B cell (primary cell): Measurements from ENCODE around the gene ADGRL2. TPM values are rescaled to one million over a fixed set of nuclear protein-coding genes. Genes with fewer than 3 reads are reported as not detected.
A peak's percentile ranks its signal among the peaks of the same experiment; 100 is the strongest.

ENCODE experiments used
- ATAC-seq: fragments of 200-7000 bp; cut with Tn5 transposase; one replicate; pipeline ENCODE4 v1.10.0; 2021; ENCODE audit warnings: low read depth, mild to moderate bottlenecking, moderate number of reproducible peaks, moderate library complexity
- CTCF ChIA-PET: fragments of 350-600 bp; sonication (Branson Sonifier 250); formaldehyde crosslinking; loops from one replicate; lab custom pipeline; 2021; ENCODE audit warnings: antibody characterized with exemption, inconsistent platforms; lab: Charles Lee
- POLR2A ChIA-PET: fragments of 350-600 bp; sonication (Branson Sonifier 250); formaldehyde crosslinking; loops from one replicate; lab custom pipeline; 2021; ENCODE audit warnings: antibody characterized with exemption; lab: Charles Lee
- DNase-seq: peaks from one replicate; pipeline ENCODE4 v3.0.0; 2013
- H2AFZ ChIP-seq: 2 replicates; pipeline ENCODE4 v1.6.1; 2012; ENCODE audit warnings: mild to moderate bottlenecking, low read depth, low read length; ENCODE audit not compliant: insufficient read depth, poor library complexity, severe bottlenecking
- H3K27ac ChIP-seq, 2 donors: 1 replicate in 1 of 2; 2 replicates in 1 of 2; pipeline ENCODE4 v1.5.1; 2012 to 2013; ENCODE audit warnings: low read length in 2 of 2, mild to moderate bottlenecking in 2 of 2, moderate library complexity in 1 of 2
- H3K27me3 ChIP-seq, 4 experiments: fragments of 200-600 bp in 1 of 4; sonication (generic) in 1 of 4; replicated peaks in 1 of 4; 1 replicate in 2 of 4; 2 replicates in 2 of 4; pipeline versions ENCODE4 v1.6.1 to v1.7.0; 2013 to 2016; ENCODE audit warnings: low read length in 3 of 4, mild to moderate bottlenecking in 2 of 4, mixed read lengths in 1 of 4, moderate library complexity in 1 of 4; ENCODE audit not compliant: insufficient read depth in 4 of 4, control insufficient read depth in 3 of 4; ENCODE audit errors: control extremely low read depth in 1 of 4
- H3K36me3 ChIP-seq, 2 experiments: replicated peaks in 1 of 2; 1 replicate in 1 of 2; 2 replicates in 1 of 2; pipeline versions ENCODE4 v1.6.1 to v1.7.1; 2013; ENCODE audit warnings: low read length in 1 of 2; ENCODE audit not compliant: insufficient read depth in 2 of 2, control insufficient read depth in 1 of 2; ENCODE audit errors: control extremely low read depth in 1 of 2, extremely low read depth in 1 of 2
- H3K4me1 ChIP-seq, 2 donors: fragments of 200-600 bp in 1 of 2; sonication (generic) in 1 of 2; 1 replicate in 1 of 2; 2 replicates in 1 of 2; pipeline versions ENCODE4 v1.5.1 to v1.6.1; 2013 to 2017; ENCODE audit warnings: low read length in 2 of 2; ENCODE audit not compliant: control insufficient read depth in 2 of 2, insufficient read depth in 2 of 2
- H3K4me2 ChIP-seq: replicated peaks from 2 replicates; pipeline ENCODE3; 2012; ENCODE audit warnings: mild to moderate bottlenecking, low read depth, low read length; ENCODE audit not compliant: poor library complexity, severe bottlenecking
- H3K4me3 ChIP-seq, 5 experiments: fragments of 200-600 bp in 1 of 5; sonication (generic) in 1 of 5; 1 replicate in 3 of 5; 2 replicates in 2 of 5; pipeline versions ENCODE4 v1.5.1 to v1.7.0; 2011 to 2016; ENCODE audit warnings: low read length in 4 of 5, mild to moderate bottlenecking in 4 of 5, low read depth in 2 of 5, control low read depth in 1 of 5, moderate library complexity in 1 of 5; ENCODE audit not compliant: insufficient read depth in 1 of 5; ENCODE audit errors: control extremely low read depth in 1 of 5, extremely low read depth in 1 of 5
- H3K79me2 ChIP-seq: fragments of 200-600 bp; sonication (generic); one replicate; pipeline ENCODE4 v1.6.0; 2016; ENCODE audit warnings: low read length; ENCODE audit not compliant: control insufficient read depth, insufficient read depth
- H3K9ac ChIP-seq: fragments of 200-600 bp; sonication (generic); 2 replicates; pipeline ENCODE4 v1.6.1; 2017; ENCODE audit warnings: mild to moderate bottlenecking, low read length, moderate library complexity
- H3K9me3 ChIP-seq, 3 donors: one replicate each; pipeline versions ENCODE4 v1.6.1 to v1.7.1; 2013; ENCODE audit warnings: low read length in 2 of 3; ENCODE audit not compliant: control insufficient read depth in 2 of 3, insufficient read depth in 1 of 3; ENCODE audit errors: control extremely low read depth in 1 of 3
- H4K20me1 ChIP-seq: 2 replicates; pipeline ENCODE4 v1.6.0; 2012; ENCODE audit warnings: mild to moderate bottlenecking, low read length; ENCODE audit not compliant: insufficient read depth, control insufficient read depth, poor library complexity, severe bottlenecking
- H3K27ac Mint-ChIP-seq: one replicate; pipeline ENCODE4 v1.8.0; 2021; ENCODE audit warnings: mixed read lengths
- H3K27me3 Mint-ChIP-seq: one replicate; pipeline ENCODE4 v1.8.0; 2021; ENCODE audit warnings: mixed read lengths
- H3K4me1 Mint-ChIP-seq: one replicate; pipeline ENCODE4 v1.8.0; 2021; ENCODE audit warnings: mixed read lengths
- H3K4me3 Mint-ChIP-seq: one replicate; pipeline ENCODE4 v1.8.0; 2021; ENCODE audit warnings: mixed read lengths
- H3K9me3 Mint-ChIP-seq: one replicate; pipeline ENCODE4 v1.8.0; 2022; ENCODE audit warnings: mixed read lengths; ENCODE audit not compliant: insufficient read depth
- EZH2 ChIP-seq: IDR thresholded peaks from 2 replicates; pipeline ENCODE4 v1.6.1; 2012; ENCODE audit warnings: borderline replicate concordance, low read depth, mild to moderate bottlenecking, moderate library complexity, low read length; ENCODE audit not compliant: insufficient read depth, poor library complexity, severe bottlenecking
- intact Hi-C: fragments of 100-400 bp; cut with micrococcal nuclease; formaldehyde crosslinking; loops from one replicate; pipeline ENCODE4 v1.10.0; 2022
- polyA plus RNA-seq: library from polyadenylated mRNA; depleted of rRNA; stranded (reverse); fragments of >200 nt; gene quantifications from 2 replicates; pipeline ENCODE4 v1.2.3, GENCODE V29; 2012
- total RNA-seq, 2 donors: library from RNA; stranded (reverse); fragments of 120-200 nt in 1 of 2; gene quantifications; 1 replicate in 1 of 2; 2 replicates in 1 of 2; pipeline versions ENCODE4 v1.2.3 to v1.2.4, GENCODE V29; 2013 to 2022
- TF ChIP-seq, protein P1 (sequence below): fragments of 200-600 bp; IDR thresholded peaks from one replicate; pipeline ENCODE4 v1.8.0; 2022; ENCODE audit warnings: antibody characterized with exemption, mild to moderate bottlenecking

ADGRL2 gene
- total and polyA plus RNA-seq, 2 donors (not counting 1 experiment from before 2014, with no cell fraction given) = not detected

DNA sequence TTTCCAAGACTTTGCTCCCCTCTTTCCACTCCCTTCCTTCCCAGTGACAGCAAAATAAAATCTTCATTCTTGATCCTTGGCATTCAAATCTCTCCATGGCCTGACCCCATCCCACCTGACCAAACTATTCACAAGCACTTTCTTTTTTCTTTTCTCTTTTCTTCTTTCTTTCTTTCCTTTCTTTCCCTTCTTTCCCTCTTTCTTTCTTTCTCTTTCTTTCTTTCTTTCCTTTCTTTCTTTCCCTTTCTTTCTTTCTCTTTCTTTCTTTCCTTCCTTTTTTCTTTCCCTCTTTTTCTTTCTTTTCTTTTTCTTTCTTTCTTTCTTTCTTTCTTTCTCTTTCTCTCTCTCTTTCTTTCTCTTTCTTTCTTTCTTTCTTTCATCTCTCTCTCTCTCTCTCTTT is 207.1 kb downstream of the ADGRL2 start:
- H3K4me2 ChIP-seq = no peak overlapping the region
- no peak overlapping the region for H3K27ac Mint-ChIP-seq

DNA sequence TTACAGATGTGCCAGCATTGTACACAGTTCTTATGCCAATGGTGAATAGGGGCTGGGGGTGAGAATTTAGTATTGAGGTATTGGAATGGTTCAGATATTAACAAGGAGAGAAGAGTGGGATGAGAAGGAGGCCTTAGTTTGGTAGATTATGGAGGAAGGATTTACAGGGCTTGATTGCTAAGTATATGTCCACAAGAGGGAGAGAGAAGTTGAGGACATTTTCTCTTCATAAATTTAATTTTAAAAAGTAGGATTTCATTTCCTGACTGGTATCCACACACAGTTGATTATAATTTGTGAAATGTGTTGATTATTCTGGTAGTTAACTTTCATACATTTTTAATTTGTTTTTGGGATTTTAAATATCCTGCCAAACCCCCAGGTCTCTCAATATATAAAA is 213.0 kb downstream of the ADGRL2 start:
- Histone ChIP-seq H3K27me3 (no peaks in the 10 kb centered on the region), H3K9ac (no peak overlapping the region), H2AFZ (no peak overlapping the region), H3K4me1 (no peaks in the 10 kb centered on the region), H3K4me3 (no peak overlapping the region), H4K20me1 (no peaks in the 10 kb centered on the region), H3K9me3 (peaks cover 0 to 3% (median 0%) of the 10 kb centered on the region in 3 donors), H3K79me2 (no peaks in the 10 kb centered on the region), H3K4me2 (no peak overlapping the region), H3K36me3 (no peaks in the 10 kb centered on the region), H3K27ac (no peak overlapping the region)
- ChIA-PET CTCF (no interaction called here), POLR2A (no interaction called here)
- H3K27ac Mint-ChIP-seq = no peak overlapping the region
- no peaks in the 10 kb centered on the region for H3K4me1 Mint-ChIP-seq
- intact Hi-C loops = no loop called here
- TF ChIP-seq EZH2 = no peak
- TF ChIP-seq, protein P1, sequence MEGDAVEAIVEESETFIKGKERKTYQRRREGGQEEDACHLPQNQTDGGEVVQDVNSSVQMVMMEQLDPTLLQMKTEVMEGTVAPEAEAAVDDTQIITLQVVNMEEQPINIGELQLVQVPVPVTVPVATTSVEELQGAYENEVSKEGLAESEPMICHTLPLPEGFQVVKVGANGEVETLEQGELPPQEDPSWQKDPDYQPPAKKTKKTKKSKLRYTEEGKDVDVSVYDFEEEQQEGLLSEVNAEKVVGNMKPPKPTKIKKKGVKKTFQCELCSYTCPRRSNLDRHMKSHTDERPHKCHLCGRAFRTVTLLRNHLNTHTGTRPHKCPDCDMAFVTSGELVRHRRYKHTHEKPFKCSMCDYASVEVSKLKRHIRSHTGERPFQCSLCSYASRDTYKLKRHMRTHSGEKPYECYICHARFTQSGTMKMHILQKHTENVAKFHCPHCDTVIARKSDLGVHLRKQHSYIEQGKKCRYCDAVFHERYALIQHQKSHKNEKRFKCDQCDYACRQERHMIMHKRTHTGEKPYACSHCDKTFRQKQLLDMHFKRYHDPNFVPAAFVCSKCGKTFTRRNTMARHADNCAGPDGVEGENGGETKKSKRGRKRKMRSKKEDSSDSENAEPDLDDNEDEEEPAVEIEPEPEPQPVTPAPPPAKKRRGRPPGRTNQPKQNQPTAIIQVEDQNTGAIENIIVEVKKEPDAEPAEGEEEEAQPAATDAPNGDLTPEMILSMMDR = no peak
- ATAC-seq (no peak), DNase-seq (no peak)
- no peaks in the 10 kb centered on the region for H3K27me3 Mint-ChIP-seq
- no peak overlapping the region for H3K4me3 Mint-ChIP-seq
- peaks cover 2% of the 10 kb centered on the region for H3K9me3 Mint-ChIP-seq

More for the DNA sequence above, 207.1 kb downstream of the ADGRL2 start:
- Histone ChIP-seq H3K36me3 (no peaks in the 10 kb centered on the region), H4K20me1 (no peaks in the 10 kb centered on the region), H3K9me3 (peaks cover 0 to 5% (median 0%) of the 10 kb centered on the region in 3 donors), H3K4me1 (no peaks in the 10 kb centered on the region), H2AFZ (no peak overlapping the region), H3K79me2 (no peaks in the 10 kb centered on the region), H3K27me3 (no peaks in the 10 kb centered on the region), H3K27ac (no peak overlapping the region), H3K4me3 (no peak overlapping the region), H3K9ac (no peak overlapping the region)
- POLR2A ChIA-PET = no interaction called here
- CTCF ChIA-PET = no interaction called here
- ATAC-seq = no peak
- H3K27me3 Mint-ChIP-seq = no peaks in the 10 kb centered on the region
- H3K4me3 Mint-ChIP-seq = no peak overlapping the region
- H3K4me1 Mint-ChIP-seq = no peaks in the 10 kb centered on the region
- H3K9me3 Mint-ChIP-seq = peaks cover 2% of the 10 kb centered on the region
- intact Hi-C loops = no loop called here
- TF ChIP-seq, protein P1 = peak; percentile 27
- TF ChIP-seq EZH2 = no peak
- no peak for DNase-seq
